NCI-H2227 (cell line): ENCODE measurements around the gene FGF21.

ENCODE experiments used
- DNase-seq: peaks from one replicate; lab custom pipeline; 2025; ENCODE audit not compliant: unreplicated experiment; lab: John Stamatoyannopoulos, UW

FGF21 gene

DNA sequence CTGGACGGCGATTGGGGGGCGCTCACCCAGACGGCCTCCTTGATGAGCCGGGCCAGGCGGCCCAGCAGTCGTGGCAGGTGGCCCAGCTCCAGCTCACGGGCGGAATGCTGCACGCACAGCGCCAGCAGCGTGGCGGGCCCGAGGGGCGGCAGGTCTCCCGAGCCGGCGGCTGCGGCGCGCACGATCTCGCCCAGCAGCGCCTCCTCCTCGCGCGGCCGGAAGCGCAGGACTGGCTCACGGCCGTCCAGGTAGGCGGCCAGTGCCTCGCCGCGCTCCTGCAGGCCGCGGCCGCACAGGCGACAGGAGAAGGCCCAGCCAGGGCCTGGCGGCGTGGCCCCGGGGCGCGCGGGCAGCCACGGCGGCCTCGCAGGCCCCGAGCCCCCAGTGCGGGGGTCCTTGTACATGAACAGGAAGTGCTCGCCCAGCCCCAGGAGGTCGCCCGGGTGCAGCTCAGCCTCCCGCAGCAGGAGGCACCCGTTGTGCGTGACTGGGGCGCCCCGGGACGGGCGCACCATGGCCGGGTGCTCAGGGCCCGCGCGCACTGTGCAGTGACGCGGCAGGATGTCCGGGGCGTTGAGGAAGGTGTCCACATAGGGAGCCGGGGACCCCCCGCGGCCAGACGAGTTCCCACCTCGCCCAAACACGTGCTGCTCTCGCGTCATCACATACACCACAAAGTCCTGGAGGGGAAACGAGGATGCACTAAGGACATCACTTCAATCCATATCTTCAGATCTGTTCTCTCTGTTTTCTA, 26.2 kb upstream of the FGF21 start:
- DNase-seq: no peak

DNA sequence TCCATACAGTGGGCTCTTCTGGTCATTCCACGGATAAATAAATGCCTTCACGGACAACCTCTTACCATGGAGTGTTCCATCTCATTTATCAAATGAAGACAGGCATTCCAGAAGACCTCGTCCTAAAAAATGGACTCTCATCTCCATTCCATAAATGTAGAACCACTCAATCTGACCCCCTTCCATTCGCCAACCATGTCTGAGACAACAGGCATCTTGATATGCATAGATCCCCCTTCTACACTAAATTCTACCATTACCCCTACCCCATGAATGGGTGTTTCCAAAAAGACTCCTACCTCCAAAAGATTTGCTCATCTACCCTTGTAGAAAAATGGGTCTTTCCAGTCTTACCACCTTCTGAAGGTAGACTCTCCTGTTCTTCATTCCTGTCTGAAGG, 23.9 kb upstream of the FGF21 start:
- no peak for DNase-seq

DNA sequence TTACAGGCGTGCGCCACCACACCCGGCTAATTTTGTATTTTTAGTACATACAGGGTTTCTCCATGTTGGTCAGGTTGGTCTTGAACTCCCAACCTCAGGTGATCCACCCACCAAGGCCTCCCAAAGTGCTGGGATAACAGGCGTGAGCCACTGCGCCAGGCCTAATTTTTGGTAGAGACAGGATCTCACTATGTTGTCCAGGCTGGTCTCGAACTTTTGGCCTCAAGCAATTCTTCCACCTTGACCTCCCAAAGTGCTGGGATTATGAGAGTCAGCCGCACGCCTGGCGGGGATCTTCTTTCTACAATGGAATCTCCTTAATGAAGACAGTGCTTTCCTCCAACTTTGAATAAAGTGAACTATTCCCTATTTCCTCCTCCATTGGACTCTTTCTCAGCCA, 20.7 kb upstream of the FGF21 start:
- no peak for DNase-seq

DNA sequence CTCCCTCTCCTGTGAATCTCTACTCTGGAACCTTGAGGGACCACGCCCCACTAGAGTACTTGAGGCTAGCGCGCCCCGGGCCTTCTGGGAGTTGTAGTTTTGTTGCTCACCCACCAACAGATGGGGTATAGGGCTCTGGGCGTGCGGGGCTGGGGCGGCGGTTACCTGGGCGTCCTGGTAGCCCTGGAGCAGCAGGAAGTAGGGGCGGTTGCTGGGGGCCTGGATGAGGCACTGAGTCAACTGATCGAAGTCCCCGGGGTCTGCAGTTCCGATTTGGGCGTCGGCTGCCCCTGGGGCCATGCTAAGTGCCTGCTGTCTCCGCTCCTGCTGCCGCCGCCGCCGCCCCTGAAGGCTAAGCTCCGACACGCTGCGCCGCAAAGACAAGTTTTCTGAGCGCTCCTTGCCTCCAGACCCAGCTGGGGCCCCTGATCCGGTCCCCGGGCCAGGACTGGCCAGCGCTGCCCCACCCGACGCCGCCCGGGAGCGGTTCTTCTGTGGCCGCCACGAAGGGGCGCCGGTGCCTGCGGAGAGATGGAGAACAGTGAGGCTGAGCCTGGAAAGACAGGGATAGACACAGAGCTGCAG, 20.2 kb upstream of the FGF21 start:
- peak; percentile 70 for DNase-seq

DNA sequence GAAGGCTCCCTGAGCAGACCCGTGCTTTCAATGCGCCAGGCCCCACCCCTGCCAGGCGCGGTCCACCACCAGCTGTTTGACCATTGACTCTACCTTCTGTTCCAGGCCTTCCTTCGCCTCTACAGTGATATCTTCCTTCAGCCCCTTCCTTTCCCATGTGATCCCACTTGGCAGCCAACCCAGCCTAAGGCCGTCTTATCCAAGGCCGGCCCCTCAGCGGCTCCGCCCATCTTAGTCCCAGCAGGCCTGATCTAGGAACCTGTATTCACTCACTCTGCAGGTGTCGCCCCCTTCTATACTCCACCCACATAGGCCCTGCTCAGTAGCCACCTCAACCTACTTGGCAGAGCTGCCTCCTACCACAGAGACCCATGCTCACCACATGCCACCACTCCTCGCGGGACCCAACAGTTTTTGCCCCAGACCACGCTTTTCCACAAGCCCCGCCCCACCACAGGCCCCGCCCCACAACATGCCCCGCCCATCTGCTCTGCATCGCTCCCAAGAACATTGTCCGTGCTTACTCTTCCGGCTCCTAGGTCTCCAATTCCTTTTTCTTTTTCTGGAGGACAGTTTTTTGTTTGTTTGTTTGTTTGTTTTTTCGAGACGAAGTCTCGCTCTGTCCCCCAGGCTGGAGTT, 17.8 kb upstream of the FGF21 start:
- no peak for DNase-seq

DNA sequence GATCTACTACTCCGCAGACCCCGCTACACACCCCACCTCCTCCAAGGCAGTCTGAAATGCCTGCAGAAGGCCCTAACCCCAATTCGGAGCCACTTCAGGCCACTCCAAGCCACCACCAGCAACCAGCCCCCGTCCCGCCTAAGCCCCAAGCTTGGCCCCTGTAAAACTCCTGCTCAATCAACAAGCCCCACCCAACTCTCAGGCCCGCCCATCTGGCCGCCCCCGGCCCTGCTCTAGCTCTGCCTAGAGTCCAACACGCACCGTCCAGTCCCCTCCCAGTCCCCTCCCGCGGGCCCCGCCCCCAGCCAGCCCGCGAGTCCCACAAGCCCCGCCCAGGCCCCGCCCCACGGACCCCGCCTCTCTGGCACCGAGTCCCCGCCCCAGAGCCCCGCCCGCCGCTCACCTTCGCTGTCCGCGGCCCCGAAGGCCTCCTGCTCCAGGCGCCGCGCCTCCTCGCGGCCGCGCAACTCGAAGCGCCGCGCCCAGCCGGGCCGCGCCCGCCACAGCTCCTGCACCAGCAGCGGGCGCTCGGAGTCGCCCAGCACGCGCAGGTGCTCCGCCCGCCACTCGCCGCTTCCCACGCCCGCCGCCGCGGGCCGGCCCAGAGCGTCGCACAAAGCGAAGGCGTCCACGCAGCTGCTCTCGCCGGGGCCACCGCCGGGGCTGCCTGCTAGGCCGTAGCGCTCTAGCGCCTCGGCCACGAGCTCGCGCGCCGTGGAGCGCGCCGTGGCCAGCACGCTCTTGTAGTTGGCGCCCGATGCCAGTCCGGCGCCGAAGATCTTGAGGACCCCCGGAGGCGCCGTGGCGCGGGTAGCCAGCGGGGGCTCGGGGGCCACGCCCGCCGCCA, 16.5 kb upstream of the FGF21 start:
- DNase-seq: peak; percentile 94

DNA sequence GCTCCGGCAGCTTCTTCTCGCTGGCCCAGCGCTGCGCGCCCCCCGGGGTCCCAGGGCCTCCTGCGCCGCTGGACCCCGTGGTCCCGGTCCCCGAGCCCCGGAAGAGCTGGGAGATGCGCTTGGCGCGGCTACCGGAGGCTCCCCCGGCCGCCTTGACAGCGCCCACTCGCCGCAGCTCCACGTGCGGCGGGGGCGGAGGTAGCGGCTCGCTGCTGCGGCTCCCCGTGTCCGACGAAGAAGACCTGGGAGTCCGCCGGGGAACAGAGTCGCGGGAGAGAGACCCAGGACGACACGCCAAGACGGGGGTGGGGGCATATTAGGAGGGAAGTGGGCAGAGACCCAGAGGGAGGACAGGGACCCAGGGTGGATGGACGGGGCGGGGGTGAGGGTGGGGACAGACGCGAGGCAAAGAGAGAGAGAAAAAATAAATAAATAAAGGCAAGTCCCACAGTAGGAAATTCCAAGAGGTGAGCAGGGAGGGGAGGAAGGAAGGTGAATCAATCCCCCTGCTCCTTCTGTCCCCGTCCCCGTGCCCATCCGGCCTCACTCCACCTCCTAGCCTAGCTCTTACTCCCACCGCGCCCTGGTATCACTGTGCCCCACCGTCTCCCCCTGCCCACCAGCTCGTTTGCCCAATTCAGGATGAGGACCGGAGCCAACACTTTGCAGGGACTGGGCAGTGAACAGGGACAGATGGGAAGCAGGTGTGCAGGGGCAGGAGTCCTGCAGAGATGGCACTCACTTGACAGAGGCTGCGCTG, 15.7 kb upstream of the FGF21 start:
- DNase-seq: no peak

DNA sequence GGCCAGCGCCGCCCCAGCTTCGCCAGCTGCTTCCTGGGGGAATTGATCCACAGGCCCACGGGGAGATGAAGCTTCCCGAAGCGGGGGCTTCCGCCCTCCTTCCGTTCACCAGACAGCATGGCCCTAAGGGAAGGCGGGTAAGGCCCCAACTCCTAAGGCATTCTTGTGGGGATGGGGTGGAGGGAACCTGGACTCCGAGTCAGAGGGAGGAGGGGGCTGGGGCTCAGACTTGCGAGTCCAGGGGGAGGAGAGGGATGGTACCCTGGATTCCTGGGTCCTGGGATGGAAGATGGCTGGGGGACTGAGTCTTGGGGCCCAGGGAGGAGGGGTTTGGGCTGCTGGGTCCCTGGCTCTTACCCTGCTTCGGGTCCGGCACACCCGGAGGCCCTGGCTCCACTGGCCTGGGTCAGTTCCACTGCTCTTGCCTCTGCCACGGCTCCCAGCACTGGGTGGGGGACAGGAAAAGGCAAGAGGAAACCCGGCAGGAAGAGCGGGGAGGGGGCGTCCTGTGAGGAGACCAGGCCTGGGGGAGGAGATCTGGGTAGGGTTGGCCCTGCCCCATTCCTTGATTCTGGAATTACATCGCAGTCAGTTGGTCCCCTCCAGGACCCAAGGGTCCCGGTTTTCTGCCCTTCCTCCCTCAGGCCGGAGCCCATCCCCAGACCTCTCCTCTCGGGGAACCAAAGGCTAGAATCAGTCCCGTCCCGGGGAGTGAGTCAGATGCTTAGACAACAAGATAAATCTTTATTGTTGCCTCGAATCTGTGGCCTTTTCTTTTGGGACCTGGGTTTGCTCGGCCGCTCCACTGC, 15.0 kb upstream of the FGF21 start, which contains the start of gene RASIP1:
Gene RASIP1, minus strand, starts transcription at position 447 of the 809 bp plus-strand sequence. Its CDS starts 328 bp downstream, at position 119.
- DNase-seq: peak; percentile 31

DNA sequence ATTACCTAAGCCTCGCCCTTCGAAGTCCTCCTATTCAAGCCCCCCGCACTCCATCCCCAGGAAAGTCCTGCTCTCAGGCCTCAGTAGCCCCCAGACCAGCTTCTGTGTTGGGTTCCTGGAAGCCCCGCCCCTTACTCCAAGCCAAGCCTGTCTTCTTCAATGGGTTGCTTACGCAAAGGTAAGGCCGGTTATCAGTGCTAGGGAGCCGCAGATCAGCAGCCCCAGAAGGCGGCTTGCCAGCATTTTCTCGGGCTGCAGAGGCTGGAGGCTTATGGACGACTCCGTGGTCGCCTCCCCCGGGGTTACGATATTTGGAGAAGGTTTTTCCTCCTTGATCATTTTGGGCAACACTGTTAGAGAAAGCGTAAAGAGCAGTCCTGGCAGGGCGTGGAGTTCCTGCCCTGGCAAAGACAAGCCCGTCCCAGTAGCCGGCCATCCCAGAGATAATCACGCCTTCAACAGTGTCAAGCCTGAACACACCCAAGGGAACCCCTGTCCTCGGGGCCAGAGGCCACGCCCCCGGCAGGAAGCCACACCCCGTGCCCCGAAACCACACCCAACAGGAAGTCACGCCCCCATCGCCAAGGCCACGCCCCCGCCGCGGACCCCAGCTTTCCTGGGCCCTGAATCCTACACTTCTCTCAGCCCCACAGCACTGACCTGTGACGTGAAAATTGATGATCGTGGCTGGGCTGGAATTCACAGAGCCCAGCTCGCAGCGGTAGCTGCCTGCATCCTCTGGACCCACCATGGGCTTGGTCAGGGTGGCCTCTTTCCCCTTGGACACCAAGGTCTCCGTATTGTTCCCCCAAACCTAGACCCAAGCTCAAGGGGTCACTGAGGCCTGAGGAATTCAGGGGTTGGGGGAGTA, 14.0 kb upstream of the FGF21 start:
- DNase-seq: no peak

DNA sequence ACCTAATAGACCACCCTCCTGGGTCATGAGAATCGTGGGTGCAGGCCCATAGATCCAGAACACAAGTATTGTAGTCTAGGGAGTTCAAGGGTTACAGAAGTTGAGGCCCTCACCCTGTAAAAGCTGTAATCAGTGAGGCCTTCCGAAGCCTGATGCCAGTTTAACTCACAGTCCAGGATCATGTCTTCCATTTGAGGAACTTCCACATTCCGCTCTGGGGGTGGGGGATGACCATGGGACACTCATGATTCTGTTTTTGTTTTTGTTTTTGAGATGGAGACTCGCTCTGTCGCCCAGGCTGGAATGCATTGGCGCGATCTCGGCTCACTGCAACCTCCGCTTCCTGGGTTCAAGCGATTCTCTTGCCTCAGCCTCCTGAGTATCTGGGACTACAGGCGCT, 13.2 kb upstream of the FGF21 start:
- no peak for DNase-seq

GRCh38 chr19:48745208-48745995, 9.9 kb upstream of the FGF21 start:
- peak; percentile 60 for DNase-seq

- no peak for DNase-seq
Measured at GRCh38 chr19:48746110-48746509, 9.2 kb upstream of the FGF21 start.

GRCh38 chr19:48746738-48747575, 8.4 kb upstream of the FGF21 start, which contains the start of gene IZUMO1:
Gene IZUMO1 (minus strand): TSS chr19:48746909. CDS start chr19:48745859, 1,050 bp downstream.
- no peak for DNase-seq

- no peak for DNase-seq
Measured at GRCh38 chr19:48749571-48750198, 5.6 kb upstream of the FGF21 start.

DNA sequence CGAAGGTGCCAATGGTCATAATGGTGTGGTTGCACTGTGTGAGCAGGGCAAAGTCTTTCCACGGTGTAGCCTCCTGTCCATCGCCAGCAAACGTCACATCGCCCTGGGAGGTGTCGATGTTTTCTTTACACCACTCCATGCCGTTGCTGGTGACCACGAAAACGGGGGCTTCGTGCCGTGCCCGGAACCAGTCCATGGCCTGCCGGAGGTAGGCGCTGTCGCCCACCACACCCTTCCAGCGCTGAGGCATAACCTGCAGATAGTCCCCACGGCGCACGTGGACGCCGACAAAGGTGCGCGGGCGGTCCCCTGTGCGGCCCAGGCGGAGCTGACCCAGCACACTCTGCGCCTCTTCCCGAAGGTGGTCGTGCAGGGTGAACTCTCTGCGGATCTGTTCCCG, 5.0 kb upstream of the FGF21 start:
- DNase-seq: no peak

DNA sequence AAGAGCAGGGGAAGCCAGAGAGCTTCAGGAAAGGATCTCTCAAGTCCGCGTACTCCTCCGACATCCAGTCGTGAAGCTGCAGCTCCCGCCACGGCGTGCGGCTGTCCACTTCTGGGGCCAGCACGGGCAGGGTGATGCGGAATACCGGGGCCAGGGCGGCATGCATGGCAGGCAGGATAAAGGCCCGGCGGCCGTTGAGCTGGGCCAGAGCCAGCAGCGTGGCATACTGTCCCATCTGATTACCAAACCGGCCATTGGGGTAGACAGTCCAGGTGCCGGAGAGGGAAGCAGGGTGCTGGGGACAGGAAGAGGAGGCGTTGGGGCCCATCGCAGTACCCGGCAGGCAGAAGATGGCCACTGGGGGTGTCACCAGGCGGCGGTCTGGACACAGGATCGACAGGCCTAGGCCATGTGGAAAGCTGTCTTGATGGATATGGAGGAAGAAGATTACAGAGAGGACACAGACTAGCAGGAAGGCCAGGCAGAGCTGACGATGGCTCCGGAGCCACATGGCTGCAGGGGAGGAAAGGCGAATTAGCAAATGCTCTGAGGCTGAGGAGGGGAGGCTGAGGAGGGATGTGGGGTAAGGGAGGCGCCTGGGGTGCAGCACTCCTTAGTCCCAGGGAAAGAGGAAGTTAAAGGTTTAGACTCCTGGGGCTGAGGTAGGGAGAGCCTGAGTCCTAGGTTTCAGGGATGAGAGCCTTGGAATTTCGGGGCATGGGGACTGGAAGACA, 4.4 kb upstream of the FGF21 start:
- DNase-seq: no peak
